ENCODE results near the gene SH3PXD2A. TPM values are rescaled to one million over a fixed set of nuclear protein-coding genes. Genes with fewer than 3 reads are reported as not detected.

The SH3PXD2A gene
- total RNA-seq, 1 donor from 2014 or later, result 36.8 TPM

GRCh38 chr10:103669243-103669929, 186.0 kb downstream of the SH3PXD2A start:
- DNase-seq (ENCODE audit: low spot score in 2 of 2, unreplicated experiment in 2 of 2), result no peak
- H3K27me3 Mint-ChIP-seq (ENCODE audit: low read depth), result no peaks in the 10 kb centered on the region
- H3K4me1 Mint-ChIP-seq, result peaks cover 3% of the 10 kb centered on the region
- H3K36me3 Mint-ChIP-seq, result no peaks in the 10 kb centered on the region
- H3K27ac Mint-ChIP-seq, result no peak overlapping the region
- H3K9me3 Mint-ChIP-seq, result no peaks in the 10 kb centered on the region
- H3K4me3 Mint-ChIP-seq, result no peak overlapping the region
- TF ChIP-seq CTCF (IDR thresholded peaks at IDR 0.05; ENCODE audit: unreplicated experiment), result no peak

GRCh38 chr10:103668351-103669242, 186.8 kb downstream of the SH3PXD2A start:
- H3K36me3 Mint-ChIP-seq, result no peaks in the 10 kb centered on the region
- H3K4me3 Mint-ChIP-seq, result no peak overlapping the region
- no peaks in the 10 kb centered on the region for H3K9me3 Mint-ChIP-seq
- DNase-seq (ENCODE audit: low spot score in 2 of 2, unreplicated experiment in 2 of 2), result no peak
- H3K27ac Mint-ChIP-seq, result peak overlapping the region; percentile 64
- TF ChIP-seq CTCF (IDR thresholded peaks at IDR 0.05; ENCODE audit: unreplicated experiment), result no peak
- peaks cover 3% of the 10 kb centered on the region for H3K4me1 Mint-ChIP-seq
- H3K27me3 Mint-ChIP-seq (ENCODE audit: low read depth), result no peaks in the 10 kb centered on the region

- H3K27me3 Mint-ChIP-seq (ENCODE audit: low read depth), result no peaks in the 10 kb centered on the region
- no peaks in the 10 kb centered on the region for H3K9me3 Mint-ChIP-seq
- H3K27ac Mint-ChIP-seq, result peak overlapping the region; percentile 69
- peaks cover 4% of the 10 kb centered on the region for H3K4me1 Mint-ChIP-seq
- no peak for DNase-seq (ENCODE audit: low spot score in 2 of 2, unreplicated experiment in 2 of 2)
- TF ChIP-seq CTCF (IDR thresholded peaks at IDR 0.05; ENCODE audit: unreplicated experiment), result no peak
- peaks cover 2% of the 10 kb centered on the region for H3K36me3 Mint-ChIP-seq
- H3K4me3 Mint-ChIP-seq, result no peak overlapping the region
These were observed 188.0 kb downstream of the SH3PXD2A start for GRCh38 chr10:103667356-103667755.

- peaks cover 2% of the 10 kb centered on the region for H3K36me3 Mint-ChIP-seq
- peak overlapping the region; percentile 69 for H3K27ac Mint-ChIP-seq
- no peaks in the 10 kb centered on the region for H3K9me3 Mint-ChIP-seq
- DNase-seq (ENCODE audit: low spot score in 2 of 2, unreplicated experiment in 2 of 2), result no peak
- H3K4me3 Mint-ChIP-seq, result no peak overlapping the region
- peaks cover 4% of the 10 kb centered on the region for H3K4me1 Mint-ChIP-seq
- no peak for TF ChIP-seq CTCF (IDR thresholded peaks at IDR 0.05; ENCODE audit: unreplicated experiment)
- no peaks in the 10 kb centered on the region for H3K27me3 Mint-ChIP-seq (ENCODE audit: low read depth)
These were observed 188.6 kb downstream of the SH3PXD2A start for GRCh38 chr10:103666762-103667150.

GRCh38 chr10:103666087-103666761, 189.2 kb downstream of the SH3PXD2A start:
- TF ChIP-seq CTCF (IDR thresholded peaks at IDR 0.05; ENCODE audit: unreplicated experiment), result no peak
- H3K36me3 Mint-ChIP-seq, result peaks cover 2% of the 10 kb centered on the region
- H3K9me3 Mint-ChIP-seq, result no peaks in the 10 kb centered on the region
- no peaks in the 10 kb centered on the region for H3K27me3 Mint-ChIP-seq (ENCODE audit: low read depth)
- no peak for DNase-seq (ENCODE audit: low spot score in 2 of 2, unreplicated experiment in 2 of 2)
- peak overlapping the region; percentile 11 for H3K27ac Mint-ChIP-seq
- H3K4me3 Mint-ChIP-seq, result no peak overlapping the region
- H3K4me1 Mint-ChIP-seq, result peaks cover 5% of the 10 kb centered on the region

Measured in mesothelial cell of epicardium (in vitro differentiated cells).